SJCRH30 (cell line): Measurements from ENCODE around the gene PSME1. TPM values are rescaled to one million over a fixed set of nuclear protein-coding genes. Genes with fewer than 3 reads are reported as not detected.

Experiments
- DNase-seq, 2 experiments: peaks; one replicate each; pipeline ENCODE4 v3.0.0-alpha.2; 2015 to 2020
- H3K27ac ChIP-seq: fragments of 250-450 bp; sonication (Bioruptor Pico); 2 replicates; pipeline ENCODE4 v1.5.1; 2020; ENCODE audit warnings: mild to moderate bottlenecking, moderate library complexity
- H3K27me3 ChIP-seq: fragments of 250-450 bp; sonication (Bioruptor Pico); 2 replicates; pipeline ENCODE4 v1.5.1; 2020; ENCODE audit warnings: mild to moderate bottlenecking, moderate library complexity
- H3K36me3 ChIP-seq: fragments of 250-450 bp; sonication (Bioruptor Pico); 2 replicates; pipeline ENCODE4 v1.5.1; 2020; ENCODE audit warnings: mild to moderate bottlenecking, moderate library complexity
- H3K4me1 ChIP-seq: fragments of 250-450 bp; sonication (Bioruptor Pico); 2 replicates; pipeline ENCODE4 v1.5.1; 2020; ENCODE audit warnings: mild to moderate bottlenecking, moderate library complexity
- H3K4me3 ChIP-seq: fragments of 250-450 bp; sonication (Bioruptor Pico); 2 replicates; pipeline ENCODE4 v1.5.1; 2020; ENCODE audit warnings: mild to moderate bottlenecking, moderate library complexity
- H3K9me3 ChIP-seq: fragments of 250-450 bp; sonication (Bioruptor Pico); replicated peaks from 2 replicates; pipeline ENCODE4 v1.5.1; 2020; ENCODE audit warnings: mild to moderate bottlenecking, moderate library complexity
- total RNA-seq: library from RNA; depleted of rRNA; stranded (reverse); fragments of >200 nt; shearing (Covaris generic); gene quantifications from 2 replicates; pipeline ENCODE4 v1.2.3, GENCODE V29; 2014

Gene PSME1
- total RNA-seq, 1 experiment from 2014 or later: 120 TPM

DNA sequence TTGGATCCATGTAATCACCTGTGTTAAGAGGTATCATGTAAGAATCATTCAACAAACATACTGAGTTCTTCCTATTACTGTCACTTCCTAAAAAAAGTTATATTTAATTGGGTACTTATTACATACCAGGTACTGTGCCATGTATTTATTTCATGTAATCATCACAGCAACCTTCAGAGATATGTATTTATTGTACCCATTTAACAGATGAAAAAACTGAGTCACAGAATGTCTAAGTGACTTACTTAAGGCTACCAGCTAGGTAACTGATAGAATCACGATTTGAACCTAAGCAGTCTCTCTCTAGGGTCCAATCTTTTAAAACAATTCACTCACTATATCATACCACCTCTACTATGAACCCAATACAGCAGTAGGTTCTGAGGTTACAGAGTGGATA, 8.5 kb downstream of the PSME1 start:
- Histone ChIP-seq H3K27ac (no peak overlapping the region), H3K4me1 (peaks cover 6% of the 10 kb centered on the region), H3K36me3 (peaks cover 7% of the 10 kb centered on the region), H3K9me3 (no peaks in the 10 kb centered on the region), H3K27me3 (no peaks in the 10 kb centered on the region), H3K4me3 (no peak overlapping the region)
- no peak for DNase-seq

DNA sequence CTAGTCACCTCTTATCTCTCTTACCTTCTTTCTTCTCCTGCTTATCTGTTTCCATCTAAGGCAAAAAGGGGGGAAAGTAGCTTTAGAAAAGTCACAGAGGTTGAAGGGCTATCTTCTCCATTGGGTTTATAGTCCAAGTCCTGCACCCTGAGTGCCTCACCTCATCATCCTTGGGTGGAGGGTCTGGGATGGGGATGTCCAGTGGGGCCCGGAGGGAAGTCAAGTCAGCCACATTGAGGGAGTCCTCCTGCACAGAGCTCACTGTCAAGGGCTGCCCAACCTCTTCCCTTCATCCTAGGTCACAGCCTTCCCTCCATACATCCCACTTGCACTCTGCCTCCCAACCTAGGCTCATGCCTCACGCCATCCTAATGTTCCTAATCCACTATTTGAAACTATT, 9.2 kb downstream of the PSME1 start:
- Histone ChIP-seq H3K4me1 (peaks cover 3% of the 10 kb centered on the region; the same call in 1 of the 2 replicates), H3K27ac (no peak overlapping the region), H3K9me3 (no peaks in the 10 kb centered on the region), H3K36me3 (peaks cover 9% of the 10 kb centered on the region), H3K27me3 (no peaks in the 10 kb centered on the region), H3K4me3 (no peak overlapping the region)
- DNase-seq: no peak

DNA sequence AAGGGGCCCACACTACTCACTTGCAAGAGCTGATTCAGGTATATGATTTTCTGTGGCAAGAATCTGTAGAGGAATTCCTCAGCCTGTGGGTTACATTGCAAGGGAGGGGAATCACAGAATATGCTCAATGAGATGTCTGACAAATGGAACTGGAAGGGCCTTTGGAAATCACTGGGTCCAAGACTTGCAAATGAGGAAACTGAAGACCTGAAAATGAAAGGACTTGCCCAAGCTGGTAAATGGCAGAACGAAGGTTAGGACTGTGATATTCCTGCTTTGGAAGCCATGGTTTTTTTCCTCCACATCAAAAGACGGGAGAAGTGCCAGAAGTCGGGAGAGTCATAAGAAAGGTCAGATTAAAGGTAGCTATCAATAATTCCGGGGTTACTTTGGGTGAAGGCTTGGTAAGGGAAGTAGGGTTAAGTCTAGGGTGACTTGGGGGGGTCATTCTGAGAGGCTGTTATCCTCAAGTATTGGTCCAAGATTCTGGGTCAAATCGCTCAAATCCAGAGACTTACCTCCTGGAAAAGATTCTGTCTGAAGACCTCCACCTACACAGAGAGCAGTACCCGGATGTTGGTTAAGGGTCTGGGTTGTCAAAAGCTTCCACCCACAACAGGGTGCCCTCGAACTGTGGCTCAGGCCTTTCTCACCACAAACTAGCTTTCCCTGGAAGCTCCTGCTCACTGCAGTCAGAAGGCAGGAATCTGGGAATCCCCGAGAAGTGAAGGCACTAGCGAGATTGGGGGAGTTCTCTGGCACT, 9.9 kb downstream of the PSME1 start:
- Histone ChIP-seq H3K36me3 (peaks cover 16% of the 10 kb centered on the region), H3K27ac (peak overlapping the region; percentile 56), H3K4me1 (peaks cover 3% of the 10 kb centered on the region; the same call in 1 of the 2 replicates), H3K27me3 (no peaks in the 10 kb centered on the region), H3K4me3 (peak overlapping the region; percentile 87), H3K9me3 (no peaks in the 10 kb centered on the region)
- DNase-seq: no peak

DNA sequence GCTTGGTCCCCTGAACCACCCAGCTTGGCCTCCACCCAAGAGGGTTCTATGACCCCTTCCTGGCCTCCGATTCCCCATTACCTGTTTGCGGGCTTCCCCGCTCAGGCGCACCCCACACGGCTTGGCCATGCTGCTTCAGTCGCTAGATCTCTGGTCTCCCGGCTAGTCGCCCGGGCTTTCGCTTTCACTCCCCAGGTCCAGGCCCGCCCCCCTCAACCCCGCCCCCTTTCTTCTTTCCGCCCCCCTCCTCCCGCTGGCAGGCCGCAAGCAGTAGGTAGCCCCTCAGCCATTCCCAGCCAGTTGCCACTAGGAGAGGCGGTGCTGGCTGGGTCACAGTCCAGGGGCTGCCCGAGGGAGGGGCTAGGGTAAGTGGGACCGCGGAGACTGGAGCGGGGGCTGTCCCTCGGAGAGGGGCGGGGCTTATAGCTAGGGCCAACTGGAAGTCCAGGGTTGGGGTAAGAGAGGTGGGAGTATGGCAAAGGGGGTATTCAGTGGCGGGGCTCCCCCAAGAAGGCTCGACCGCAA, 10.5 kb downstream of the PSME1 start, which contains the start of gene PSME2:
Gene PSME2 (minus strand): TSS at position 158 of the 525 bp plus-strand sequence. CDS start 29 bp downstream, at position 129.
- peak within 1 kb of the TSS; percentile 62 for H3K27ac ChIP-seq
- no peaks in the 10 kb centered on the region for H3K27me3 ChIP-seq
- H3K36me3 ChIP-seq: peaks cover 20% of the 10 kb centered on the region
- H3K9me3 ChIP-seq: no peaks in the 10 kb centered on the region
- peak within 1 kb of the TSS; percentile 87 for H3K4me3 ChIP-seq
- DNase-seq: peak; percentile 99
- H3K4me1 ChIP-seq: peaks cover 3% of the 10 kb centered on the region; the same call in 1 of the 2 replicates

DNA sequence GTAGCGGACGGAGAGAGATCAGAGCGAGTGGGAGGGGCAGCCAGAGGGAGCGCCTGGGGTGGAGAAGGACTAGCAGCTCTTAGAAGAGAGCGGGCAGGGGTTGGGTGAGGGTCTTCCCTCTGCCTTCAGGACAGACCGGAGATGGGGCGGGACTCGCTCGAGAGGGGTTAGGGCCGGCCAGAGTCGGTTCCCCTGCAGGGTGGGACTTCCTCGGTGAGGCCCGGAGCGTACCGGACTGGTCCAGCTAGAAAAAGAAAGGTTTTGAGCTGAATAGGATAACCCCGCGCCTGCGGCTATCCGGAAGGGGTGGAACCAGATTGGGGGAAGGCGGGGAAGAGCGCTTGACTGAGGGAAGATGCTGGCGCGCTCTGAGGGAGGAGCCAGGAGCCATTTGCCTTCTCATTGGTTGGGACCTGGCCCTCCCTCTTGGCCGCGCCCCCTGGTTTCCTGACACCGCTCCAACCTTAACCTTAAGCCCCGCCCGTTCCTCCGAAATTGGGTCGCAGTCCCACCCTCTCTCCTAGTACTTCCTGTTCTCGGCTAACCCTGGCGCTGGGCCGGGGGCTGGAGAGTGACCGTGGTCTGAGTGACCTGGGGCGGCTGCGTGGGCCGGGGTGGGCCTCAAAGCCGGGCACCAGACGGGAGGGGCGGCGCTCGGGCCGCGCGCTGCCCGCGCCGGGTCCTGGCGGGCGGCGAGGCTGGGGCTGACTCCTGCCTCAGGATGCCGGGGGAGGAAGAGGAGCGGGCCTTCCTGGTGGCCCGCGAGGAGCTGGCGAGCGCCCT, 11.2 kb downstream of the PSME1 start, which contains the start of gene RNF31:
Gene RNF31 (plus strand): TSS at position 521 of the 783 bp plus-strand sequence. CDS start 201 bp downstream, at position 722.
- Histone ChIP-seq H3K4me3 (peak within 1 kb of the TSS; percentile 87), H3K4me1 (peaks cover 3% of the 10 kb centered on the region; the same call in 1 of the 2 replicates), H3K9me3 (no peaks in the 10 kb centered on the region), H3K27ac (peak within 1 kb of the TSS; percentile 62), H3K36me3 (peaks cover 27% of the 10 kb centered on the region), H3K27me3 (no peaks in the 10 kb centered on the region)
- DNase-seq: peak; percentile 98 to 99

DNA sequence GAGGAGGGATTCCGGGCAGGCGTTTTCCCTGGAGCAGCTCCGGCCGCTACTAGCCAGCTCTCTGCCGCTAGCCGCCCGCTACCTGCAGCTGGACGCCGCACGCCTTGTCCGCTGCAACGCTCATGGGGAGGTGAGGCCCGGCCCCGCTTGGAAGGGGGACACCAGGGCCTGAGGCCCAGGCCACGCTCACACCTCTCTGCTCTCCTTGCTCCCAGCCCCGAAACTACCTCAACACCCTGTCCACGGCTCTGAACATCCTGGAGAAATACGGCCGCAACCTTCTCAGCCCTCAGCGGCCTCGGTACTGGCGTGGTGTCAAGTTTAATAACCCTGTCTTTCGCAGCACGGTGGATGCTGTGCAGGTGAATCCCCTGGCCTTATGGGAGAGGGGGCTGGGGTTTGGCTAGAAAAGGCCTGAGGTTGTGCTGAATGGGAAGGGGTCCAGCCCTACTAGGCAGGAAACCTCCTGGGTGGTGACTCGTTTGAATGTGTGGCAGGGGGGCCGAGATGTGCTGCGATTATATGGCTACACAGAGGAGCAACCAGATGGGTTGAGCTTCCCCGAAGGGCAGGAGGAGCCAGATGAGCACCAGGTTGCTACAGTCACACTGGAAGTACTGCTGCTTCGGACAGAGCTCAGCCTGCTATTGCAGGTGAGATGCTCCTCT, 11.9 kb downstream of the PSME1 start:
- Histone ChIP-seq H3K27ac (peak overlapping the region; percentile 8; the same call in 1 of the 2 replicates), H3K36me3 (peaks cover 32% of the 10 kb centered on the region)
- DNase-seq: no peak

DNA sequence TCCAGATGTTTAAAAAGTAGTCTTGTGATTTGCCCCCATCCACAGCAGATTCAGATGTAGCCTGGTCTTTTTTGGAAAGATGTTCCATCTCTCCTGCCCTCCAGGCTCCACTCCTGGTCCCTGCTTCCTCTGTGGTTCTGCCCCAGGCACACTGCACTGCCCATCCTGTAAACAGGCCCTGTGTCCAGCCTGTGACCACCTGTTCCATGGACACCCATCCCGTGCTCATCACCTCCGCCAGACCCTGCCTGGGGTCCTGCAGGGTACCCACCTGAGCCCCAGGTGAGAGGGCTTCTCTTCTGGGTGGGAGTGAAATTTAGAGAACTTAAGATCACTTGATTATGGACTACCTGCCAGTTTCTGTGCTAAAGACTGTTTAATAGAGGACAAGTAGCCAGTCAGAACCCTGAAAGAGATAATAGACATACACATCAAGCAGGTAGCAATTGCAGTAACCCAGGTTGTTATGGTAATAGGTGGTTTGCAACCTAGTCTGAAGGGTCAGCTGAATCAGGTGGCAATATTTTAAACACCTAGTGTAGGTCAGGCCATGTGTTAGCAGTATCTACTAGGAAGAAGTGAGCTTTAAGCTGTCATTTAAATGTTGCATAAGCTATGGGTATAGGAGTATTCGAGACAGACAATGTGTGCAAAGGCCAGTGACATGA, 13.4 kb downstream of the PSME1 start:
- peaks cover 35% of the 10 kb centered on the region for H3K36me3 ChIP-seq

More for the DNA sequence above, 11.9 kb downstream of the PSME1 start:
- peaks cover 3% of the 10 kb centered on the region; the same call in 1 of the 2 replicates for H3K4me1 ChIP-seq
- H3K27me3 ChIP-seq: no peaks in the 10 kb centered on the region
- H3K9me3 ChIP-seq: no peaks in the 10 kb centered on the region
- H3K4me3 ChIP-seq: peak overlapping the region; percentile 87

DNA sequence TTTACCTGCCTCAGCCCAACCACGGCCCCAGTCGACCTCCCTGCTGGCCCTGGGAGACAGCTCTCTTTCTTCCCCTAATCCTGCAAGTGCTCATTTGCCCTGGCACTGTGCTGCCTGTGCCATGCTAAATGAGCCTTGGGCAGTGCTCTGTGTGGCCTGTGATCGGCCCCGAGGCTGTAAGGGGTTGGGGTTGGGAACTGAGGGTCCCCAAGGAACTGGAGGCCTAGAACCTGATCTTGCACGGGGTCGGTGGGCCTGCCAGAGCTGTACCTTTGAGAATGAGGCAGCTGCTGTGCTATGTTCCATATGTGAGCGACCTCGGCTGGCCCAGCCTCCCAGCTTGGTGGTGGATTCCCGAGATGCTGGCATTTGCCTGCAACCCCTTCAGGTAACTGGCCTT, 14.1 kb downstream of the PSME1 start:
- Histone ChIP-seq H3K9me3 (no peaks in the 10 kb centered on the region), H3K36me3 (peaks cover 42% of the 10 kb centered on the region), H3K4me3 (no peak overlapping the region), H3K27me3 (no peaks in the 10 kb centered on the region), H3K27ac (no peak overlapping the region), H3K4me1 (peaks cover 3% of the 10 kb centered on the region; the same call in 1 of the 2 replicates)
- no peak for DNase-seq

More for the DNA sequence above, 13.4 kb downstream of the PSME1 start:
- H3K4me1 ChIP-seq: peaks cover 3% of the 10 kb centered on the region; the same call in 1 of the 2 replicates
- H3K27ac ChIP-seq: no peak overlapping the region
- no peak for DNase-seq
- no peak overlapping the region for H3K4me3 ChIP-seq
- H3K27me3 ChIP-seq: no peaks in the 10 kb centered on the region
- H3K9me3 ChIP-seq: no peaks in the 10 kb centered on the region

DNA sequence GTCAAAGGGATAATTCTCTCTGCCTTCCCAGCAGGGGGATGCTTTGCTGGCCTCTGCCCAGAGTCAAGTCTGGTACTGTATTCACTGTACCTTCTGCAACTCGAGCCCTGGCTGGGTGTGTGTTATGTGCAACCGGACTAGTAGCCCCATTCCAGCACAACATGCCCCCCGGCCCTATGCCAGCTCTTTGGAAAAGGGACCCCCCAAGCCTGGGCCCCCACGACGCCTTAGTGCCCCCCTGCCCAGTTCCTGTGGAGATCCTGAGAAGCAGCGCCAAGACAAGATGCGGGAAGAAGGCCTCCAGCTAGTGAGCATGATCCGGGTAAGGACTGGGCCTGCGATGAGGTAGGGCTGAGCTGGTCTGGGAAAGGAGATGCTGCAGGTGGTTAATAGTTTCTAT, 14.6 kb downstream of the PSME1 start:
- DNase-seq: no peak
- no peaks in the 10 kb centered on the region for H3K27me3 ChIP-seq
- peaks cover 3% of the 10 kb centered on the region; the same call in 1 of the 2 replicates for H3K4me1 ChIP-seq
- H3K4me3 ChIP-seq: no peak overlapping the region
- H3K9me3 ChIP-seq: no peaks in the 10 kb centered on the region
- H3K36me3 ChIP-seq: peaks cover 47% of the 10 kb centered on the region
- H3K27ac ChIP-seq: no peak overlapping the region

DNA sequence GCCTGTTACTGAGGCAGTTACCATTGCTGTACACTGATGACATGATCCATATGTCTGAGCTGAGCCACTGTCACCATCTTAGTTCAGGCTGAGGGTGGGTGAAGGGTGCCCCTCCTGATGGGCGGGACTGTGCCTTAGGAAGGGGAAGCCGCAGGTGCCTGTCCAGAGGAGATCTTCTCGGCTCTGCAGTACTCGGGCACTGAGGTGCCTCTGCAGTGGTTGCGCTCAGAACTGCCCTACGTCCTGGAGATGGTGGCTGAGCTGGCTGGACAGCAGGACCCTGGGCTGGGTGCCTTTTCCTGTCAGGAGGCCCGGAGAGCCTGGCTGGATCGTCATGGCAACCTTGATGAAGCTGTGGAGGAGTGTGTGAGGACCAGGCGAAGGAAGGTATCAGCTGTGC, 15.0 kb downstream of the PSME1 start:
- H3K9me3 ChIP-seq: no peaks in the 10 kb centered on the region
- H3K4me1 ChIP-seq: peaks cover 3% of the 10 kb centered on the region; the same call in 1 of the 2 replicates
- no peak overlapping the region for H3K27ac ChIP-seq
- H3K4me3 ChIP-seq: no peak overlapping the region
- peaks cover 51% of the 10 kb centered on the region for H3K36me3 ChIP-seq
- no peak for DNase-seq
- H3K27me3 ChIP-seq: no peaks in the 10 kb centered on the region

DNA sequence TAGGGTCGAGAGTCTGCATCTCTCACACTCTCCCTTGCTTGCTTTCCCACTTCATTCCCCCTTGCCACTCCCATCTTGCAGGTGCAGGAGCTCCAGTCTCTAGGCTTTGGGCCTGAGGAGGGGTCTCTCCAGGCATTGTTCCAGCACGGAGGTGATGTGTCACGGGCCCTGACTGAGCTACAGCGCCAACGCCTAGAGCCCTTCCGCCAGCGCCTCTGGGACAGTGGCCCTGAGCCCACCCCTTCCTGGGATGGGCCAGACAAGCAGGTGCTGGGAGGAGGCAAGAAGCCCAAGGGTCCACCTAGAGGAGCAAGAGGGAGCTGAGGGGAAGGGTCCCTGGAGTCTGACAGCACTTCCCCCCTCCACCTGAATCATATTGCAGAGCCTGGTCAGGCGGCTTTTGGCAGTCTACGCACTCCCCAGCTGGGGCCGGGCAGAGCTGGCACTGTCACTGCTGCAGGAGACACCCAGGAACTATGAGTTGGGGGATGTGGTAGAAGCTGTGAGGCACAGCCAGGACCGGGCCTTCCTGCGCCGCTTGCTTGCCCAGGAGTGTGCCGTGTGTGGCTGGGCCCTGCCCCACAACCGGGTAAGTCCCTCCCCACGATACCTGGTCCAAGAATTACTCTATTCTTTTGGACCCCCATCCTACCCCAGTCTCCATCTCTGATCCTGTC, 15.5 kb downstream of the PSME1 start:
- H3K9me3 ChIP-seq: no peaks in the 10 kb centered on the region
- peaks cover 3% of the 10 kb centered on the region; the same call in 1 of the 2 replicates for H3K4me1 ChIP-seq
- DNase-seq: no peak
- H3K27ac ChIP-seq: no peak overlapping the region
- no peak overlapping the region for H3K4me3 ChIP-seq
- no peaks in the 10 kb centered on the region for H3K27me3 ChIP-seq
- peaks cover 56% of the 10 kb centered on the region for H3K36me3 ChIP-seq

DNA sequence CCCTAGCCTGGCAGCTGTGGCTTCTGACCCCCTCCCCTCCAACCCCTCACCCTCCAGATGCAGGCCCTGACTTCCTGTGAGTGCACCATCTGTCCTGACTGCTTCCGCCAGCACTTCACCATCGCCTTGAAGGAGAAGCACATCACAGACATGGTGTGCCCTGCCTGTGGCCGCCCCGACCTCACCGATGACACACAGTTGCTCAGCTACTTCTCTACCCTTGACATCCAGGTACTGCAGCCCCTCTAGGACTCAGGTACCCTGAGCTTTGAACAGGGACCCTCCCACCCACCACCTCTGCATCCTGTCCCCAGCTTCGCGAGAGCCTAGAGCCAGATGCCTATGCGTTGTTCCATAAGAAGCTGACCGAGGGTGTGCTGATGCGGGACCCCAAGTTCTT, 19.1 kb downstream of the PSME1 start:
- no peaks in the 10 kb centered on the region; the same call in 1 of the 2 replicates for H3K4me1 ChIP-seq
- no peaks in the 10 kb centered on the region for H3K27me3 ChIP-seq
- no peak overlapping the region for H3K27ac ChIP-seq
- H3K4me3 ChIP-seq: no peak overlapping the region
- no peak for DNase-seq
- no peaks in the 10 kb centered on the region for H3K9me3 ChIP-seq
- peaks cover 65% of the 10 kb centered on the region for H3K36me3 ChIP-seq

DNA sequence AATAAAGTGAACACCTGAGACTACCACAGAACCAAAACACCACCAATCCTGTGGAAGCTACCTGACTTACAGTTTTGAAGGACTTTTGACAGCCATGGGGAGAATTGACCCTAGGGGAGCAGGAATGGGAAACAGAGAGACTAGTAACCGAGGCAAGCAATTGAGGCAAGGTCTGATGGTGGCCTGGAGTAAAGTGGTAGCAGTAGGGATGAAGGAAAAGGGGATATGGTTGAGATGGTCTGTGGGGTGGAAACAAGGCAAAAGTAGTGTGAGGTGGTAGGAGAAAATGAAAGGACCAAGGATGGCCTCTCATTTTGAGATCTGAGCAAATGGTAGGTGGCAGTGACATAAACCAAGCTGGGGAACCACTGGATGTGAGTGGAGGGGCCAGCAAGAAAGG, 20.8 kb downstream of the PSME1 start:
- peaks cover 13% of the 10 kb centered on the region for H3K4me1 ChIP-seq
- no peak overlapping the region for H3K27ac ChIP-seq
- peaks cover 49% of the 10 kb centered on the region for H3K36me3 ChIP-seq
- H3K27me3 ChIP-seq: no peaks in the 10 kb centered on the region
- no peaks in the 10 kb centered on the region for H3K9me3 ChIP-seq
- no peak for DNase-seq
- H3K4me3 ChIP-seq: no peak overlapping the region
